ENCODE measurements around the gene UBA1. TPM values are rescaled to one million over a fixed set of nuclear protein-coding genes. Genes with fewer than 3 reads are reported as not detected.

Gene UBA1
- 100 to 1,000 TPM; 160 to 198 (median 172) TPM for total RNA-seq
- long read RNA-seq, donor 1, transcript UBA1-201 (26 exons, 3,559 nt): major isoform, 116 of 189 reads
- long read RNA-seq, donor 1, transcript UBA1-203 (26 exons, 3,466 nt): minor isoform, 8 of 189 reads
- long read RNA-seq, donor 1, partial matches to known transcripts: 50 of 189 reads
- long read RNA-seq, donor 1, other reads (novel, unspliced or antisense): 15 of 189 reads
- long read RNA-seq, donor 2, transcript UBA1-203 (26 exons, 3,466 nt): minor isoform, 5 of 68 reads
- long read RNA-seq, donor 2, transcript UBA1-201 (26 exons, 3,559 nt): major isoform, 25 of 68 reads
- long read RNA-seq, donor 2, partial matches to known transcripts: 30 of 68 reads
- long read RNA-seq, donor 2, other reads (novel, unspliced or antisense): 8 of 68 reads

DNA sequence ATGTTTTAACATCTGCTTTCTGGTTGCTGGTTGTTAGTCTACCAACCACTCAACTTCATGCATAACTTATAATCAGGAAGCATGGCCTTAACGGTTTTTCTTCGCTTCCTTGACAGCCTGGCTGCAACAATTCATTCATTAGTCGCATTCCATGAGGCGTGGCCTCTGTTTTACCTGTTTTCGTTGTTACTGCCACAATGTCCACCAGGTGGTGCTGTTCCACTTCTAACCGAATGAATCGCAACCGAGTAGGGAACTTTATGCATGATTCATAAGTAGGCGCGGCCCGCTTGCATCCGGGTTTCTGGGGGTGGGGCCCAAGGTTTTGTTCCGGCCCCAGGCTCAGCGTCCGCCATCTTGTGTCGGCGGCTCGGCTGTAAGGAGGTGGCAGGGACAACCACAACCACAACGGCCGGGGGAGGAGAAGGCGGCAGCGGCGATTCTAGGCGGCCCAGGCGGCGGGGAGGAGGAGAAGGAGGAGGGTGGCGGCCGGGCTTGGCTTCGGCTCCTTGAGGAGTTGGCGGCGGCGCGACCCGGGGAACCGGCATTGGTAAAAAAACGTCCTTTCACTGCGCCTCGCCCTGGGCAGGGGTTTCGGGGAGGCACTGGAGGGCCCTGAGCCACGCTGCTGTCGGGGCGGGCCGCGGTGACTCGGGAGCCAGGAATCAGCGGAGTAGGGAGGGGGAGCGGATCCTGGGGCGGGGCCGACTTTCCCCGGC is at the start of gene UBA1:
Gene UBA1 (plus strand): TSS at position 355 of the 719 bp plus-strand sequence. CDS start 4,974 bp downstream, outside the sequence.
- TF ChIP-seq, protein P1, sequence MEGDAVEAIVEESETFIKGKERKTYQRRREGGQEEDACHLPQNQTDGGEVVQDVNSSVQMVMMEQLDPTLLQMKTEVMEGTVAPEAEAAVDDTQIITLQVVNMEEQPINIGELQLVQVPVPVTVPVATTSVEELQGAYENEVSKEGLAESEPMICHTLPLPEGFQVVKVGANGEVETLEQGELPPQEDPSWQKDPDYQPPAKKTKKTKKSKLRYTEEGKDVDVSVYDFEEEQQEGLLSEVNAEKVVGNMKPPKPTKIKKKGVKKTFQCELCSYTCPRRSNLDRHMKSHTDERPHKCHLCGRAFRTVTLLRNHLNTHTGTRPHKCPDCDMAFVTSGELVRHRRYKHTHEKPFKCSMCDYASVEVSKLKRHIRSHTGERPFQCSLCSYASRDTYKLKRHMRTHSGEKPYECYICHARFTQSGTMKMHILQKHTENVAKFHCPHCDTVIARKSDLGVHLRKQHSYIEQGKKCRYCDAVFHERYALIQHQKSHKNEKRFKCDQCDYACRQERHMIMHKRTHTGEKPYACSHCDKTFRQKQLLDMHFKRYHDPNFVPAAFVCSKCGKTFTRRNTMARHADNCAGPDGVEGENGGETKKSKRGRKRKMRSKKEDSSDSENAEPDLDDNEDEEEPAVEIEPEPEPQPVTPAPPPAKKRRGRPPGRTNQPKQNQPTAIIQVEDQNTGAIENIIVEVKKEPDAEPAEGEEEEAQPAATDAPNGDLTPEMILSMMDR (IDR thresholded peaks at IDR 0.05): peak; percentile 40
- DNase-seq: peak; percentile 90 to 97 (median 96)
- no peaks in the 10 kb centered on the region for H3K36me3 ChIP-seq (ENCODE audit: low read depth)
- peak within 1 kb of the TSS; percentile 65 for H3K4me3 ChIP-seq
- intact Hi-C loops (cut with DNase I, micrococcal nuclease): loop anchor here in 1 of 2 donors (10.0 kb wide), 2 partner anchors 191 to 331 kb away; no protein-coding TSS in a partner anchor
- peaks cover 21% of the 10 kb centered on the region for H3K4me1 ChIP-seq (ENCODE audit: low read depth)
- ATAC-seq: peak; percentile 93
- H3K9me3 ChIP-seq: no peaks in the 10 kb centered on the region

DNA sequence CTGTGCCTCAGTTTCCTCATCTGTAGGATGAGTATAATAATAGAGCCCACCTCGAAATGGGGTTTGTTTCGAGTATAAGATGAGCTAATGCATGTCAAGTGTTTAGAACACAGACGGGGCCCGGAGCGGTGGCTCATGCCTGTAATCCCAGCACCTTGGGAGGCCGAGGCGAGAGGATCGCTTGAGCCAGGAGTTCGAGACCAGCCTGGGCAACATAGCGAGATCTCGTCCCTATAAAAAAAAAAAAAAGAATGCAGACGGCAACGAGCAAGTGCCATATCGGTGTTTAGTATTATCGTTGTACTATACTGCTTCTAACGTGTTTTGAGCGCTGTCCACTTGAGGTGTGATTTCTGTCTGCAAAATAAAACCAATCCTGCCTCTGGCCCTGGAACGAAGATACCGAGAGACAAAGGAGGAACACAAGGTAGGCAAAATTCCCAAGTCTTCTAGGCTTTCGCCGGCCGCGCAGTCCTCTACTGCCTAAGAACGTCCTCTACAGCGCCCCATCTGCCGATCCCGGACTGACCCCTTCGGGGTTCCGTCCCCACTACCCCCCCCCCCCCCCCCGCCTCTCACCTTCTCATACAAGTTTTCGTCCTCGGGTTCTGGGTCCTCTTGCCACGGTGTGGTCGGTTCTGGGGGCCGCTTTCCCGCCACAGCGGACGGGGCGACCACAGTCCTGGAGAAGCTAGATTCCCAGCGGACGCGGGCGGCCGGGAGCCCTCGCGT is 49.6 kb upstream of the UBA1 start:
- Histone ChIP-seq H3K9me3 (no peaks in the 10 kb centered on the region), H3K36me3 (ENCODE audit: low read depth) (no peaks in the 10 kb centered on the region), H3K4me1 (ENCODE audit: low read depth) (peaks cover 4% of the 10 kb centered on the region), H3K4me3 (peak overlapping the region; percentile 48)
- DNase-seq: peak in 1 of 3 donors; percentile 34
- TF ChIP-seq, protein P1 (IDR thresholded peaks at IDR 0.05): no peak
- intact Hi-C loops (cut with DNase I, micrococcal nuclease): no loop called here
- peak; percentile 30 for ATAC-seq

DNA sequence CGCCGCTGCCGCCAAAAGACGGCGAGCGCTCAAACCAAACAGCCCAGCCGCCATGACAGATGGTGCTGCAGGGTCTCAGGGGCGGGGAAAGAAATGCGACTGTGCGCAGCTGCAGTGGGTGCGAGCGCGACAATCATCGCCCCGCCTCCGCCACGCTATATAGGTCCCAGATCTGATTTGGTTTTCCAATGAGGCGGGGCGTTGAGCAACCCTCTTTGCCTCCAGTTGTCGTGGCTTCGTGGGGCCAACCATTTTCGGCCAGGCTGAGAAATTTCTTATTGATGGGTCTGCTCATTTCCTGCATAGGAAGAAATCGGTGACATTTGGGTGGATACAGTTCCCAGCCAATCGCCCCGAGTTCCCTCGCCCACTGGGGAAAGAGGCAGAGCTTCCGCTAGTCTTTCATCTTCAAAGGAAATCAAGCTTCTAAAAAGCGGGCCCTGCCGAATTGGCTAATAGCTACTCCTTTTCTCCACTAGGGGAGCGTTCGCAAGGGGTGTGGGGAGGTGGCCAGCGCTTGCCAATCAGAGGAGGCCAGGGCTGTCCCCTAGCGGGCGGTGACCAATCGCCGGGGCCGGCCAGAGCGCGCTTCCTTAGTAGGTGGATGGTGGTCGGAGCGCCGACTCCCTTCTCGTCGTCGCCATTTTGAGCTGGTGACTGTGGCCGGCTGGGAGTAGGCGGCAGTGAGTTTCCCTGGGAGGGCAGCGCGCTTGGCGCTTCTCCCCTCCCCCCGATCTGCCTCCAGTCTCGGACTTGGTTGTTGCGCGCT is 48.8 kb upstream of the UBA1 start, which contains the start of the genes NDUFB11 and RBM10:
Gene NDUFB11 (minus strand): TSS at position 77 of the 769 bp plus-strand sequence. CDS start 23 bp downstream, at position 54.
Gene RBM10 (plus strand): TSS at position 596 of the 769 bp plus-strand sequence. CDS start 2,261 bp downstream, outside the sequence.
- DNase-seq: peak; percentile 89 to 97 (median 92)
- Histone ChIP-seq H3K4me1 (ENCODE audit: low read depth) (peaks cover 4% of the 10 kb centered on the region), H3K4me3 (peak within 1 kb of the TSS; percentile 48), H3K36me3 (ENCODE audit: low read depth) (no peaks in the 10 kb centered on the region), H3K9me3 (no peaks in the 10 kb centered on the region)
- intact Hi-C loops (cut with DNase I, micrococcal nuclease): no loop called here
- peak; percentile 94 for ATAC-seq
- TF ChIP-seq, protein P1 (IDR thresholded peaks at IDR 0.05): peak; percentile 40

GRCh38 chrX:47145395-47146120 is 48.1 kb upstream of the UBA1 start:
- DNase-seq: peak in 2 of 3 donors; percentile 32 to 38
- peak; percentile 25 for ATAC-seq
- H3K9me3 ChIP-seq: no peaks in the 10 kb centered on the region
- peak overlapping the region; percentile 48 for H3K4me3 ChIP-seq
- no peaks in the 10 kb centered on the region for H3K36me3 ChIP-seq (ENCODE audit: low read depth)
- TF ChIP-seq, protein P1 (IDR thresholded peaks at IDR 0.05): no peak
- intact Hi-C loops (cut with DNase I, micrococcal nuclease): no loop called here
- peaks cover 4% of the 10 kb centered on the region for H3K4me1 ChIP-seq (ENCODE audit: low read depth)

Data from mucosa of descending colon (tissue), 3 donors.